OCI-LY1 (cell line): Measurements from ENCODE around the gene TBC1D14.

ENCODE experiments used
- H2AFZ ChIP-seq: fragments of 200-600 bp; sonication (generic), shearing (Covaris generic); 2 replicates; pipeline ENCODE4 v1.6.0; 2014; ENCODE audit warnings: antibody characterized with exemption, mild to moderate bottlenecking, low read length
- H3F3A ChIP-seq: fragments of 200-600 bp; sonication (generic), shearing (Covaris generic); 2 replicates; pipeline ENCODE4 v1.6.0; 2014; ENCODE audit warnings: mild to moderate bottlenecking, antibody characterized with exemption, low read length, moderate library complexity; ENCODE audit not compliant: insufficient read depth
- H3K27ac ChIP-seq: fragments of 200-600 bp; sonication (generic); 2 replicates; pipeline ENCODE4 v1.5.1; 2014; ENCODE audit warnings: low read length, mixed run types, mild to moderate bottlenecking, low read depth; ENCODE audit not compliant: poor library complexity, severe bottlenecking
- H3K27me3 ChIP-seq: fragments of 200-600 bp; sonication (generic); 2 replicates; pipeline ENCODE4 v1.6.0; 2014; ENCODE audit warnings: antibody characterized with exemption, mild to moderate bottlenecking, low read length, moderate library complexity; ENCODE audit not compliant: insufficient read depth
- H3K36me3 ChIP-seq: fragments of 200-600 bp; sonication (generic); 2 replicates; pipeline ENCODE4 v1.6.1; 2014; ENCODE audit warnings: mild to moderate bottlenecking, antibody characterized with exemption, low read length, moderate library complexity, mixed read lengths; ENCODE audit not compliant: insufficient read depth
- H3K4me1 ChIP-seq: fragments of 200-600 bp; sonication (generic); 2 replicates; pipeline ENCODE4 v1.5.1; 2014; ENCODE audit warnings: mild to moderate bottlenecking, low read length, moderate library complexity; ENCODE audit not compliant: insufficient read depth, severe bottlenecking
- H3K4me2 ChIP-seq: fragments of 200-600 bp; sonication (generic), shearing (Covaris generic); 2 replicates; pipeline ENCODE4 v1.6.1; 2014; ENCODE audit warnings: low read length
- H3K4me3 ChIP-seq: fragments of 200-600 bp; sonication (generic); 2 replicates; pipeline ENCODE4 v1.5.1; 2014; ENCODE audit warnings: low read length, low read depth, mild to moderate bottlenecking, mixed read lengths; ENCODE audit not compliant: poor library complexity, severe bottlenecking
- H3K79me2 ChIP-seq: fragments of 200-600 bp; shearing (Covaris generic); 2 replicates; pipeline ENCODE4 v1.6.1; 2016; ENCODE audit warnings: mixed run types, low read length, mixed read lengths; ENCODE audit not compliant: insufficient read depth
- H3K9ac ChIP-seq: fragments of 200-600 bp; sonication (generic), shearing (Covaris generic); 2 replicates; pipeline ENCODE4 v1.6.1; 2014; ENCODE audit warnings: mild to moderate bottlenecking, low read length, mixed read lengths
- H3K9me2 ChIP-seq: fragments of 200-600 bp; sonication (generic), shearing (Covaris generic); 2 replicates; pipeline ENCODE4 v1.6.1; 2014; ENCODE audit warnings: low read depth, mild to moderate bottlenecking, low read length, mixed read lengths
- H3K9me3 ChIP-seq: fragments of 200-600 bp; shearing (Covaris generic); 2 replicates; pipeline ENCODE4 v1.6.1; 2014; ENCODE audit warnings: low read length, mixed read lengths
- H4K20me1 ChIP-seq: fragments of 200-600 bp; sonication (generic), shearing (Covaris generic); 2 replicates; pipeline ENCODE4 v1.6.0; 2016; ENCODE audit warnings: mild to moderate bottlenecking, low read length; ENCODE audit not compliant: insufficient read depth
- CTCF ChIP-seq: fragments of 200-600 bp; sonication (generic), shearing (Covaris generic); IDR thresholded peaks from 2 replicates; pipeline ENCODE4 v1.5.1; 2017; ENCODE audit warnings: mild to moderate bottlenecking, antibody characterized with exemption, low read length, moderate library complexity, mixed read lengths
- EZH2 ChIP-seq: fragments of 200-600 bp; sonication (generic), shearing (Covaris generic); IDR thresholded peaks from 2 replicates; pipeline ENCODE4 v1.8.0; 2017; ENCODE audit warnings: borderline replicate concordance, mixed run types, mild to moderate bottlenecking, antibody characterized with exemption, low read length, moderate library complexity, mixed read lengths

Gene TBC1D14

GRCh38 chr4:7021355-7021754 lies 111.7 kb downstream of the TBC1D14 start:
- Histone ChIP-seq H3K27me3 (no peaks in the 10 kb centered on the region), H3F3A (no peaks in the 10 kb centered on the region), H3K9me2 (no peaks in the 10 kb centered on the region), H3K79me2 (no peaks in the 10 kb centered on the region), H4K20me1 (no peaks in the 10 kb centered on the region), H3K9ac (no peak overlapping the region), H3K4me3 (no peak overlapping the region), H2AFZ (no peak overlapping the region), H3K36me3 (no peaks in the 10 kb centered on the region), H3K4me2 (no peak overlapping the region), H3K9me3 (no peaks in the 10 kb centered on the region), H3K27ac (no peak overlapping the region), H3K4me1 (no peaks in the 10 kb centered on the region)
- no peak for TF ChIP-seq EZH2
- TF ChIP-seq CTCF = no peak

GRCh38 chr4:7021930-7022664 lies 112.5 kb downstream of the TBC1D14 start:
- Histone ChIP-seq H3K4me2 (no peak overlapping the region), H3K4me1 (no peaks in the 10 kb centered on the region), H3K27me3 (no peaks in the 10 kb centered on the region), H4K20me1 (no peaks in the 10 kb centered on the region), H3K4me3 (no peak overlapping the region), H3K9me2 (no peaks in the 10 kb centered on the region), H3F3A (no peaks in the 10 kb centered on the region), H3K79me2 (no peaks in the 10 kb centered on the region), H3K9ac (no peak overlapping the region), H3K36me3 (peaks cover 1% of the 10 kb centered on the region; the same call in 1 of the 2 replicates), H2AFZ (no peak overlapping the region), H3K27ac (no peak overlapping the region), H3K9me3 (no peaks in the 10 kb centered on the region)
- no peak for TF ChIP-seq CTCF
- no peak for TF ChIP-seq EZH2

GRCh38 chr4:7023486-7023885 lies 113.9 kb downstream of the TBC1D14 start:
- Histone ChIP-seq H4K20me1 (no peaks in the 10 kb centered on the region), H3K79me2 (no peaks in the 10 kb centered on the region), H3K4me1 (no peaks in the 10 kb centered on the region), H3K9me3 (no peaks in the 10 kb centered on the region), H2AFZ (no peak overlapping the region), H3K9me2 (no peaks in the 10 kb centered on the region), H3K27me3 (no peaks in the 10 kb centered on the region), H3K4me2 (no peak overlapping the region), H3K27ac (no peak overlapping the region), H3F3A (no peaks in the 10 kb centered on the region), H3K36me3 (peaks cover 7% of the 10 kb centered on the region; the same call in 1 of the 2 replicates), H3K4me3 (no peak overlapping the region), H3K9ac (no peak overlapping the region)
- TF ChIP-seq EZH2 = no peak
- no peak for TF ChIP-seq CTCF
